Epidermal melanocyte (primary cell): Measurements from ENCODE around the gene C1QL1.
A peak's percentile ranks its signal among the peaks of the same experiment; 100 is the strongest.

Experiments
- DNase-seq: peaks from one replicate; pipeline ENCODE4 v3.0.0; 2011; ENCODE audit warnings: low spot score; ENCODE audit not compliant: insufficient read length

Gene C1QL1

GRCh38 chr17:44989552-44990138, 21.5 kb upstream of the C1QL1 start:
- no peak for DNase-seq

- DNase-seq, result no peak
Measured at GRCh38 chr17:44988044-44988942, 20.2 kb upstream of the C1QL1 start.

- no peak for DNase-seq
Measured at GRCh38 chr17:44983563-44983962, 15.5 kb upstream of the C1QL1 start.

- no peak for DNase-seq
Measured at GRCh38 chr17:44982113-44982702, 14.1 kb upstream of the C1QL1 start.

GRCh38 chr17:44981221-44981968, 13.3 kb upstream of the C1QL1 start:
- no peak for DNase-seq

- DNase-seq, result no peak
Measured at GRCh38 chr17:44979426-44979995, 11.4 kb upstream of the C1QL1 start.

- DNase-seq, result no peak
Measured at GRCh38 chr17:44978807-44979206, 10.7 kb upstream of the C1QL1 start.

- DNase-seq, result no peak
Measured at GRCh38 chr17:44977814-44978550, 9.9 kb upstream of the C1QL1 start.

GRCh38 chr17:44977065-44977464, 9.0 kb upstream of the C1QL1 start:
- no peak for DNase-seq

GRCh38 chr17:44976206-44976605, 8.1 kb upstream of the C1QL1 start:
- DNase-seq, result no peak

GRCh38 chr17:44972953-44973352, 4.8 kb upstream of the C1QL1 start:
- no peak for DNase-seq

GRCh38 chr17:44971776-44972483, 3.8 kb upstream of the C1QL1 start:
- DNase-seq, result no peak

- peak; percentile 51 for DNase-seq
Measured at GRCh38 chr17:44970136-44970741, 2.1 kb upstream of the C1QL1 start.

- DNase-seq, result no peak
Measured at GRCh38 chr17:44969144-44969780, 1.2 kb upstream of the C1QL1 start.

GRCh38 chr17:44967907-44968224, 237 bp downstream of the C1QL1 start:
- DNase-seq, result no peak

GRCh38 chr17:44967026-44967906, 837 bp downstream of the C1QL1 start:
- no peak for DNase-seq

- DNase-seq, result no peak
Measured at GRCh38 chr17:44966348-44967025, 1.6 kb downstream of the C1QL1 start.
